Thyroid gland (tissue), 4 donors: ENCODE measurements around the gene FAM168A.

Experiments
- CTCF ChIP-seq, 6 experiments: fragments of 200-600 bp in 3 of 6; fragments of 450-650 bp in 3 of 6; sonication (generic) in 3 of 6; IDR thresholded peaks; one replicate each; pipeline ENCODE4 v1.5.1; 2016 to 2019; ENCODE audit warnings: antibody characterized with exemption in 6 of 6, mild to moderate bottlenecking in 2 of 6, inconsistent platforms in 1 of 6, moderate library complexity in 1 of 6
- POLR2A ChIP-seq, 2 donors: fragments of 450-650 bp; IDR thresholded peaks; one replicate each; pipeline ENCODE4 v1.6.1; 2017; ENCODE audit warnings: antibody characterized with exemption in 2 of 2, mild to moderate bottlenecking in 2 of 2, moderate library complexity in 1 of 2

DNA sequence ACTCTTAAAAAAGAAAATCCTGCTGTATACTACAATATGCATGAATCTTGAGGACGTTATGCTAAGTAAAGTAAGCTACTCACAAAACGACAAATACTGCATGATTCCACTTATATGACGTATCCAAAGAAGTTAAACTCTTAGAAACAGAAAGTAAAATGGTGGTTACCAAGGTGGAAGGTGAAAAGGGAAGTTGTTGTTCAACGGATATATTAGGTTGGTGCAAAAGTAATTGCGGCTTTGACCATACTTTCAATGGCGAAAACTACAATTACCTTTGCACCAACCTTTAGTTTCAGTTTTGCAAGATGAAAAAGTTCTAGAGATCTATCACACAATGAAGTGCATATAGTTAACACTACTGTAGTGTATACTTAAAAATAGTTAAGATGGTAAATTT lies 101.8 kb downstream of the FAM168A start:
- TF ChIP-seq CTCF (IDR thresholded peaks at IDR 0.05) (no peak), POLR2A (IDR thresholded peaks at IDR 0.05) (no peak)
